Heart left ventricle (tissue), 16 donors: ENCODE measurements around the gene ZEB2. TPM values are rescaled to one million over a fixed set of nuclear protein-coding genes. Genes with fewer than 3 reads are reported as not detected.

Source experiments
- ATAC-seq, 4 donors: fragments of 200-7000 bp; cut with Tn5 transposase; one replicate each; pipeline ENCODE4 v1.9.1; 2020 to 2022; ENCODE audit warnings: moderate library complexity in 4 of 4, mild to moderate bottlenecking in 3 of 4, moderate number of reproducible peaks in 1 of 4
- DNase-seq, 5 donors: peaks; one replicate each; pipeline ENCODE4 v3.0.0-alpha.2; 2020
- H3K27ac ChIP-seq, 12 donors: fragments of 200-600 bp; sonication (generic) in 4 of 12; one replicate each; pipeline versions ENCODE4 v1.5.0 to v1.8.0; 2016 to 2022; ENCODE audit warnings: mild to moderate bottlenecking in 2 of 12
- H3K27me3 ChIP-seq, 9 donors: fragments of 200-600 bp; sonication (generic) in 2 of 9; one replicate each; pipeline versions ENCODE4 v1.5.1 to v1.8.0; 2016 to 2022; ENCODE audit warnings: mild to moderate bottlenecking in 3 of 9
- H3K36me3 ChIP-seq, 9 donors: fragments of 200-600 bp; sonication (generic) in 2 of 9; one replicate each; pipeline versions ENCODE4 v1.5.0 to v1.8.0; 2018 to 2022; ENCODE audit warnings: mild to moderate bottlenecking in 2 of 9
- H3K4me1 ChIP-seq, 12 donors: fragments of 200-600 bp; sonication (generic) in 4 of 12; one replicate each; pipeline versions ENCODE4 v1.5.0 to v1.8.0; 2016 to 2022; ENCODE audit warnings: mild to moderate bottlenecking in 3 of 12
- H3K4me3 ChIP-seq, 12 donors: fragments of 200-600 bp; sonication (generic) in 4 of 12; one replicate each; pipeline versions ENCODE4 v1.5.0 to v1.8.0; 2017 to 2022; ENCODE audit warnings: mild to moderate bottlenecking in 9 of 12, moderate library complexity in 4 of 12
- H3K9me3 ChIP-seq, 12 donors: fragments of 200-600 bp; sonication (generic) in 4 of 12; one replicate each; pipeline versions ENCODE4 v1.5.0 to v1.8.0; 2016 to 2022; ENCODE audit warnings: mild to moderate bottlenecking in 1 of 12
- POLR2A ChIP-seq, 2 donors: fragments of 450-650 bp; IDR thresholded peaks; one replicate each; pipeline ENCODE4 v1.6.1; 2017; ENCODE audit warnings: antibody characterized with exemption in 2 of 2, mild to moderate bottlenecking in 2 of 2, moderate library complexity in 2 of 2
- WGBS, 4 donors: extraction: QIAGEN DNeasy Blood & Tissue Kit in 2 of 4; methylation state at CpG; one replicate each; pipeline versions ENCODE4 v1.1.5 to v1.1.7; 2013 to 2018; 5-methylcytosine and 5-hydroxymethylcytosine counted together
- intact Hi-C, 10 donors: fragments of 100-400 bp; cut with DNase I; formaldehyde crosslinking; loops; one replicate each; pipeline versions ENCODE4 v1.11.1 to v1.14.2; 2022
- polyA plus RNA-seq, 2 donors: library from polyadenylated mRNA; stranded (reverse); fragments of 200-250 nt; gene quantifications; one replicate each; pipeline ENCODE4 v1.2.3, GENCODE V29; 2013
- total RNA-seq, 9 donors: library from RNA; depleted of rRNA in 2 of 9; stranded (reverse); fragments of >200 nt in 2 of 9; fragmentation: NEBNext Ultra II Directional in 3 of 9; extraction: Animal tissue kit (Norgen Biotek cat#: 25700) in 3 of 9; gene quantifications; one replicate each; pipeline versions ENCODE4 v1.1.0 to v1.2.4, GENCODE V29; 2016 to 2023
- TF ChIP-seq, protein P1 (sequence below), 12 donors: fragments of 200-600 bp; sonication (generic) in 4 of 12; IDR thresholded peaks; one replicate each; pipeline versions ENCODE4 v1.5.0 to v1.8.0; 2018 to 2022; ENCODE audit warnings: antibody characterized with exemption in 12 of 12, mild to moderate bottlenecking in 5 of 12
- donor health status: ischemic (EF 13 %, LVEDD 7.1; RV severe dilation, severe dysfunction).
- donor health status: healthy with polysubstance abuse.
- donor health status: DM: no; HTN: yes; CAD: no.
- donor health status: DM: no; HTN: no; CAD: no.
- donor health status: ischemic (EF 25% LVEDD 6.9; RV normal size, moderate dysfunction).
- donor health status: ischemic (EF 25% LVEDD 5.7; RV mildly dilated, moderate dysfunction).
- donor health status: healthy.
- donor health status: DM: yes; HTN: yes; CAD: no.
- donor health status: ischemic (EF 35%, LVEDD 5.7; RV mildly dilated, moderate dysfunction).
- donor health status: nonischemic (EF 11% LVEDD 7.7; RV severe dilation, severe dysfunction).
- donor health status: DM: yes; HTN: yes; CAD: no.
- donor health status: PGD.
- donor health status: ischemic (EF 29% LVEDD 5.4; RV normal size, mild dysfunction).
- donor health status: nonischemic (EF 23%, LVEDD 6.1; RV moderate dilation, normal function).

The ZEB2 gene
- total and polyA plus RNA-seq, 11 donors = 23.1 to 168 (median 82.4) TPM

DNA sequence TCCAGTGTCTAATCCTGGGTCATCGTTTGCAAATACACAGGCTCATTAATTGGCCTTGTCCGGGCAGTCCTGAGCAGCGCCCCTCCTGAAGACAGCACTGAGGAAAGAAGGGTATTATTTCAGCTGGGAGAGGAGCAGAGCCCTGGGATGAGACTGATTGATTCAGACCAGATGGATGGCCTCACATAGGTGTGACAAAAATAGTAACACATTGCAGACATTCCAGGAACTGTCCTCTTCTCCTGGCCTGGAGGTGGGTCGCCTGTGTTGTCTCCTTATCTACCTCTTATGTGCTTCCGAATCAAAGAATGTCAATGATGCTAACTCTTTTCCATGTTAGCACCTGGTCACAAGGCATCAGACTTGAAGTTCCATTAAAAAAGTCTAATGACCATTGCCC, 45.9 kb downstream of the ZEB2 start:
- H3K36me3 ChIP-seq = peaks cover 0 to 54% (median 0%) of the 10 kb centered on the region in 9 donors
- H3K27ac ChIP-seq = no peak overlapping the region
- TF ChIP-seq POLR2A (IDR thresholded peaks at IDR 0.05) = no peak
- TF ChIP-seq, protein P1, sequence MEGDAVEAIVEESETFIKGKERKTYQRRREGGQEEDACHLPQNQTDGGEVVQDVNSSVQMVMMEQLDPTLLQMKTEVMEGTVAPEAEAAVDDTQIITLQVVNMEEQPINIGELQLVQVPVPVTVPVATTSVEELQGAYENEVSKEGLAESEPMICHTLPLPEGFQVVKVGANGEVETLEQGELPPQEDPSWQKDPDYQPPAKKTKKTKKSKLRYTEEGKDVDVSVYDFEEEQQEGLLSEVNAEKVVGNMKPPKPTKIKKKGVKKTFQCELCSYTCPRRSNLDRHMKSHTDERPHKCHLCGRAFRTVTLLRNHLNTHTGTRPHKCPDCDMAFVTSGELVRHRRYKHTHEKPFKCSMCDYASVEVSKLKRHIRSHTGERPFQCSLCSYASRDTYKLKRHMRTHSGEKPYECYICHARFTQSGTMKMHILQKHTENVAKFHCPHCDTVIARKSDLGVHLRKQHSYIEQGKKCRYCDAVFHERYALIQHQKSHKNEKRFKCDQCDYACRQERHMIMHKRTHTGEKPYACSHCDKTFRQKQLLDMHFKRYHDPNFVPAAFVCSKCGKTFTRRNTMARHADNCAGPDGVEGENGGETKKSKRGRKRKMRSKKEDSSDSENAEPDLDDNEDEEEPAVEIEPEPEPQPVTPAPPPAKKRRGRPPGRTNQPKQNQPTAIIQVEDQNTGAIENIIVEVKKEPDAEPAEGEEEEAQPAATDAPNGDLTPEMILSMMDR (IDR thresholded peaks at IDR 0.05) = no peak
- no peak for DNase-seq
- H3K4me3 ChIP-seq = no peak overlapping the region
- ATAC-seq = no peak
- 42 to 62% (median 62%) methylated on average over 5 of the region's 5 CpGs for WGBS, 4 donors
- peaks cover 5 to 99% (median 77%) of the 10 kb centered on the region in 12 donors for H3K4me1 ChIP-seq
- no peaks in the 10 kb centered on the region for H3K9me3 ChIP-seq
- intact Hi-C loops = no loop called here
- no peaks in the 10 kb centered on the region for H3K27me3 ChIP-seq

DNA sequence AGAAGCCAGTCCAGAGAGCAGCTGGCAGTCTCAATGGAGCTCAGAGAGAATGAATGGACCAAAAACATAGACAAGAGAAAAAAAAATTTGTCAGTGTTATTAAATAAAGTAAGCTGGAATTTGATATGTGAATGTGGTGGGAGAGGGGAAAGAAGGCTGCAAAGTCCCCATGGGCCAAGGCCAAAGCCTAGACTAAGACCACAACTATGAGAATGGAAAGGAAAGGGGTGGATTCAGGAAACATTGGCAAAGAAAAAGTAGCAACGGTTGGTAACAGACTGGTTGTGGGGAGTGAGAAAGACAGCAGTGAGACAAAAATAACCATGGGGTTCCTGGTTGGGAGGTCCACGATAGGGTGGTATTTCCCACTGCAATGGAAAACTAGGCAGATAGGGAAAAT, 47.0 kb downstream of the ZEB2 start:
- ATAC-seq = peak in 1 of 4 donors; percentile 8
- H3K36me3 ChIP-seq = peaks cover 0 to 57% (median 0%) of the 10 kb centered on the region in 9 donors
- intact Hi-C loops = no loop called here

DNA sequence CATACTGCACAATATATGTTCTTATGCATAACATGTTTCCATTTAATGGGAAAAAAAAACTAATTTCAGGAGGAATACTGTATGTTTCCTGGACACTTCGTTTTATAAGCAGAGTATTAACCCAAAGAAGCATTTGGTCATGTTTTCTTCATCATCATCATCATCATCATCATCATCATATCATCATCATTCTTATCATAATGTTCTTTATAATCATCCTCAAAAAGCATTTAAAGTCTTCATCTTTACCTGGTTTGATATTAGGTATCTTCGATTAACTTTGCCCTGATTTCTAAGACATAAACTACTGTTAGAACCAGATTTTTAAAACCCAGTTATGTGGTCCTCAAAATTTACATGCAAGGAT, 47.9 kb downstream of the ZEB2 start:
- DNase-seq (no peak), ATAC-seq (no peak)
- Histone ChIP-seq H3K36me3 (peaks cover 0 to 53% (median 0%) of the 10 kb centered on the region in 9 donors), H3K4me1 (peaks cover 4 to 98% (median 66%) of the 10 kb centered on the region in 12 donors), H3K4me3 (no peak overlapping the region), H3K27ac (no peak overlapping the region), H3K9me3 (no peaks in the 10 kb centered on the region), H3K27me3 (no peaks in the 10 kb centered on the region)
- intact Hi-C loops = no loop called here
- 81 to 85% (median 82%) methylated on average over 2 of the region's 2 CpGs for WGBS, 4 donors
- TF ChIP-seq POLR2A (IDR thresholded peaks at IDR 0.05) = no peak
- TF ChIP-seq, protein P1 (IDR thresholded peaks at IDR 0.05) = no peak

More for the DNA sequence above, 47.0 kb downstream of the ZEB2 start:
- no peak for DNase-seq
- TF ChIP-seq, protein P1 (IDR thresholded peaks at IDR 0.05) = no peak
- TF ChIP-seq POLR2A (IDR thresholded peaks at IDR 0.05) = no peak
- H3K4me1 ChIP-seq = peaks cover 4 to 99% (median 72%) of the 10 kb centered on the region in 12 donors
- no peak overlapping the region for H3K4me3 ChIP-seq
- H3K27me3 ChIP-seq = no peaks in the 10 kb centered on the region
- H3K9me3 ChIP-seq = no peaks in the 10 kb centered on the region
- 13 to 27% (median 16%) methylated on average over 2 of the region's 2 CpGs for WGBS, 4 donors
- peak overlapping the region in 1 of 12 donors; percentile 33 for H3K27ac ChIP-seq

DNA sequence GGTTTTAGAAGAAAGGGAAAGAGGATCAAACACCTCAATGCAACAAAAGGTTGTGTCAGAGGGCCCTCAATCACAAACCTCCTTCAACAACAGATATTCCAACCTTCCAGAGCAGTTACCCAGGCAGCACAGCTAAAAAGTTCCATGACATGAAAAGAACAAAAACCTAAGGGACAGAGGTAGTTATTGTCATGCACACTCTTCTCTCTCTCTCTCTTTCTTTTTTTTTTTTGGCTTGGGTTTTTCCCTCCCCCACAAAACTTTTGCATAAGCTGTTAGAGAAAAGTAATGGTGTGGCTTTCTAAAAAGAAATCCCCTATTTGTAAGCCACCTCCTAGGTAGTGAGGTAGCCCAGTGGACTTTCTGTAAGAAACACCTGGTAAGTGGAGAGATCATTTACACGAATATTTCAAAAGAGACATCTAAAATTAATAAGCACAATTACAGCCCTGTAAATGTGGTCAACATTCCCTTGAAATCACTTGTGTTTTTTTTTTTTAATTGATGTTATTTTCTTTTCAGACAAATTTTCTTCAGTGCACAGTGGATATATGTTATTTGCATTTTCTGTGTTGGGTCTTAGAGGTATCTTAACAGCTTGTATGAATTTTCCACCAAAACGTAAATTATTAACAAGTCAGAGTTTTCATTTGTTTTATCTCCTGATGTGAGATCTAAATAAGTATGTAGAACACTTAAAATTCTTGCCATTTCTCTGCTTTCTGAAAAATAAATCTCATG, 48.4 kb downstream of the ZEB2 start:
- Histone ChIP-seq H3K27me3 (no peaks in the 10 kb centered on the region), H3K27ac (peak overlapping the region in 1 of 12 donors; percentile 29), H3K36me3 (peaks cover 0 to 51% (median 0%) of the 10 kb centered on the region in 9 donors), H3K9me3 (no peaks in the 10 kb centered on the region), H3K4me1 (peaks cover 4 to 98% (median 62%) of the 10 kb centered on the region in 12 donors), H3K4me3 (no peak overlapping the region)
- DNase-seq (no peak), ATAC-seq (no peak)
- intact Hi-C loops = no loop called here
- TF ChIP-seq POLR2A (IDR thresholded peaks at IDR 0.05) = no peak
- TF ChIP-seq, protein P1 (IDR thresholded peaks at IDR 0.05) = no peak
- WGBS, 4 donors = 63 to 79% (median 69%) methylated on average over 2 of the region's 2 CpGs
